Skeletal muscle tissue (tissue), 4 donors: Measurements from ENCODE around the gene REC114. TPM values are rescaled to one million over a fixed set of nuclear protein-coding genes. Genes with fewer than 3 reads are reported as not detected.

Experiments used
- H3K27ac ChIP-seq: one replicate; pipeline ENCODE4 v1.7.0; 2013; ENCODE audit warnings: mild to moderate bottlenecking, low read depth, low read length, inconsistent platforms
- H3K27me3 ChIP-seq, 3 donors: one replicate each; pipeline ENCODE4 v1.7.0; 2013; ENCODE audit warnings: low read length in 3 of 3; ENCODE audit not compliant: control insufficient read depth in 3 of 3, insufficient read depth in 3 of 3
- H3K36me3 ChIP-seq, 3 donors: one replicate each; pipeline ENCODE4 v1.7.0; 2013; ENCODE audit warnings: low read length in 3 of 3; ENCODE audit not compliant: control insufficient read depth in 3 of 3, insufficient read depth in 3 of 3
- H3K4me1 ChIP-seq, 3 donors: one replicate each; pipeline ENCODE4 v1.7.0; 2013; ENCODE audit warnings: low read length in 3 of 3, mild to moderate bottlenecking in 3 of 3; ENCODE audit not compliant: control insufficient read depth in 3 of 3, insufficient read depth in 3 of 3
- H3K4me3 ChIP-seq, 3 donors: one replicate each; pipeline ENCODE4 v1.7.0; 2013; ENCODE audit warnings: low read length in 3 of 3
- H3K9ac ChIP-seq, 3 donors: one replicate each; pipeline ENCODE4 v1.7.0; 2013; ENCODE audit warnings: low read length in 3 of 3, mild to moderate bottlenecking in 3 of 3, moderate library complexity in 2 of 3, low read depth in 1 of 3
- H3K9me3 ChIP-seq, 3 donors: one replicate each; pipeline ENCODE4 v1.7.0; 2013; ENCODE audit warnings: low read length in 3 of 3; ENCODE audit not compliant: control insufficient read depth in 3 of 3
- total RNA-seq: library from RNA; depleted of rRNA; stranded (reverse); fragments of >200 nt; gene quantifications from one replicate; pipeline ENCODE4 v1.2.3, GENCODE V29; 2014
- donor health status: Osteomylitis.

Gene REC114
- total RNA-seq, 1 donor from 2014 or later = not detected

- H3K9ac ChIP-seq = no peak overlapping the region
- H3K36me3 ChIP-seq = peaks cover 15 to 69% (median 45%) of the 10 kb centered on the region in 3 donors
Observed at GRCh38 chr15:73582851-73583379, 140.0 kb downstream of the REC114 start.

DNA sequence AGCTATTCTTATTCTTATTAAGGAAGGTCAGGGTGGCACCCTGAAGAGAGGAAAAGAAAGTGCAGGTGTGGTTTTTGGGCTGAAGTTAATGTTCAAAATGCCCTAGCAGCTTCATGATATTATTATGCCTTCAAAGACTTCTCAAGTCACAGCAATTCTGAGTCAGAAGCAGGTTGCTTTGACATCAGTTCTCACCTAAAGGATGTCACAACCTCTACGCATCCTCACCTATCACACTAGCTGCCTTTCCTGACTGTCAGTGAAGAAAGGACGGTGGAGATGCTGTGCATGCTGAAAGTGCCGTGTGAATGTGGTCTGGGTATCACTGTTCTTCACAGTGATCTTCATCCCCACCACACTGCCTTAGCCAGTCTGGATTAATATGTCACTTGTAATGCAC, 140.6 kb downstream of the REC114 start:
- Histone ChIP-seq H3K4me3 (no peak overlapping the region), H3K4me1 (no peaks in the 10 kb centered on the region), H3K27ac (no peak overlapping the region), H3K9ac (no peak overlapping the region), H3K27me3 (no peaks in the 10 kb centered on the region), H3K9me3 (no peaks in the 10 kb centered on the region), H3K36me3 (peaks cover 18 to 69% (median 48%) of the 10 kb centered on the region in 3 donors)

More at GRCh38 chr15:73582851-73583379, 140.0 kb downstream of the REC114 start:
- H3K9me3 ChIP-seq = no peaks in the 10 kb centered on the region
- no peaks in the 10 kb centered on the region for H3K4me1 ChIP-seq
- H3K4me3 ChIP-seq = no peak overlapping the region
- no peaks in the 10 kb centered on the region for H3K27me3 ChIP-seq
- no peak overlapping the region for H3K27ac ChIP-seq

- Histone ChIP-seq H3K27me3 (no peaks in the 10 kb centered on the region), H3K36me3 (peaks cover 24 to 68% (median 50%) of the 10 kb centered on the region in 3 donors), H3K4me3 (no peak overlapping the region), H3K4me1 (no peaks in the 10 kb centered on the region), H3K27ac (no peak overlapping the region), H3K9ac (no peak overlapping the region), H3K9me3 (no peaks in the 10 kb centered on the region)
Observed at GRCh38 chr15:73584699-73585420, 141.9 kb downstream of the REC114 start.

DNA sequence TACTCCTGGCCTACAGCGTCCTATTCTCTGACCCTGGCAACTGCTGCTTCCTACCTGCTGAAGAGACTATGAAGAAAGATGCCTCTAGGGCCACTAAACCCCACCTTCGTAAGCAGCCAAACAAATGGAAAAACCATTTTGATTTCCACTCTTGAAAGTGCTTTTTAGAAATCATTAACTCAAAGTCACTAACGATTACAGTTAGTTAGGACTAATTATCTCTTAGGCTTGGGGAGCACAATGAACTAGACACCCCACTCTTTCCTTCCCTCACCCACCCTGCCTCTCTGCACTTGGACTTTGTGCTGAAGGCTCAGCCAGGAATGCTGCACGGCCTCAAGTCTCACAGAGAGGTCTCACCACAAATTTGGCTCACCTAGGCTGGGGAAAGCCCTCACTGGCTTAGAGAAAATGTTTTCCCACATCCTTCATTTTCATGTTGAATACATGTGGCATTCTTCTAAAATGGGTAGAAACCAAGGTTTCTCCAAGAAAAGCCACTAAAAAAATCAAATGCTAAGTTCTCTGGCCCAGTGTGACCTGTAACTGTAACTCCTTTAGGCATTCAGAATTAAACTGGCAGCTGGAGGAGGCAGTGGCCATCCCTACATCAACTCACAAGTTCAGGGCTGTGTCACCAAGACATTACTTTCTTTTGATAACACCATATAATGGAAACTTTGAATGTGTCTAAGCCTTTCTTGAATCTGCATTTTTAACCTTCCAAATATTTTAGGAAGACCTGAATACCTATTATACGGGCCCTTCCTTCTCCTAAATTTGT, 143.1 kb downstream of the REC114 start:
- Histone ChIP-seq H3K9ac (no peak overlapping the region), H3K4me3 (no peak overlapping the region), H3K27me3 (no peaks in the 10 kb centered on the region), H3K27ac (no peak overlapping the region), H3K4me1 (no peaks in the 10 kb centered on the region), H3K36me3 (peaks cover 25 to 61% (median 52%) of the 10 kb centered on the region in 3 donors), H3K9me3 (no peaks in the 10 kb centered on the region)

- Histone ChIP-seq H3K4me1 (peaks cover 0 to 5% (median 4%) of the 10 kb centered on the region in 3 donors), H3K27ac (no peak overlapping the region), H3K4me3 (no peak overlapping the region), H3K9ac (no peak overlapping the region), H3K27me3 (no peaks in the 10 kb centered on the region), H3K36me3 (peaks cover 16 to 45% (median 31%) of the 10 kb centered on the region in 3 donors), H3K9me3 (no peaks in the 10 kb centered on the region)
Observed at GRCh38 chr15:73589766-73590165, 146.8 kb downstream of the REC114 start.

DNA sequence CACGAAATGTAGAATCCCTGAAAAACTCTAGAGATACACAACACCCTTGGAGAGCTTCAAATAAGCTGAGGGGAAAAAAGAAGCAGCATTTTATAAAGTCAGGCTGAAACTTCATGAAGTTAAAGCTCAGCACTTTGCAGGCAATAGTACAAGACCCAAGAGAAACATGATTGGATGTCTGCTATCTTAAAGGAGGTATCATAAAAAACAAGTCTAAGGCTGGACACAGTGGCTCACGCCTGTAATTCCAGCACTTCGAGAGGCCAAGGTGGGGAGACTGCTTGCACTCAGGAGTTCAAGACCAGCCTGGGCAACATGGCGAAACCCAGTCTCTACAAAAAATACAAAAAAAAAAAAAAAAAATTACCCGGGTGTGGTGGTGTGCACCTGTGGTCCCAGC, 147.3 kb downstream of the REC114 start:
- Histone ChIP-seq H3K27me3 (no peaks in the 10 kb centered on the region), H3K9ac (no peak overlapping the region), H3K4me1 (peaks cover 0 to 5% (median 5%) of the 10 kb centered on the region in 3 donors), H3K27ac (no peak overlapping the region), H3K4me3 (no peak overlapping the region), H3K36me3 (peaks cover 16 to 42% (median 28%) of the 10 kb centered on the region in 3 donors), H3K9me3 (no peaks in the 10 kb centered on the region)

- Histone ChIP-seq H3K9me3 (no peaks in the 10 kb centered on the region), H3K36me3 (peaks cover 10 to 14% (median 13%) of the 10 kb centered on the region in 3 donors), H3K27me3 (no peaks in the 10 kb centered on the region), H3K4me3 (no peak overlapping the region), H3K9ac (no peak overlapping the region), H3K4me1 (peaks cover 23 to 30% (median 28%) of the 10 kb centered on the region in 3 donors), H3K27ac (no peak overlapping the region)
Observed at GRCh38 chr15:73593304-73594074, 150.5 kb downstream of the REC114 start.

GRCh38 chr15:73594109-73594508, 151.1 kb downstream of the REC114 start:
- H3K4me1 ChIP-seq = peaks cover 28 to 36% (median 33%) of the 10 kb centered on the region in 3 donors
- no peak overlapping the region for H3K27ac ChIP-seq

DNA sequence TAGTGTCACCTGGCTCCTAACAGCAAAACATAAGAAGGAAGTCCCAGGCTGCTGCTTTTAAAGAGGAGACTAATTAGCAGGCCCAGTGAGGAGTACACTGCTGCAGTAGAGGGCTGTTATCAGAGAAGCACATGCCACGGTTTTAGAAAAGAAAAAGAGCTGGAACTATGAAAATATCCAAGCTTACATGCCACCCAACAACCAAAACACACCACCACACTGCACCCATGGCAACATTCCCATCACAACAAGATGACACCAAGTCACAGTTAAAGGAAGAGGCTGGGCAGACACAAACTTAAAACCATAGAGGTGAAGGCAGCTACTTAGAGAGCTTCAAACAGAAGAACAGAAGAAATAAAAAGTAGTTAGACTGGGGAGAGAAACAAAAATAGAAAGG, 153.2 kb downstream of the REC114 start:
- Histone ChIP-seq H3K9ac (no peak overlapping the region), H3K4me3 (no peak overlapping the region), H3K27me3 (no peaks in the 10 kb centered on the region), H3K27ac (no peak overlapping the region), H3K36me3 (peaks cover 2 to 7% (median 2%) of the 10 kb centered on the region in 3 donors), H3K9me3 (no peaks in the 10 kb centered on the region), H3K4me1 (peaks cover 38 to 48% (median 43%) of the 10 kb centered on the region in 3 donors)

More at GRCh38 chr15:73594109-73594508, 151.1 kb downstream of the REC114 start:
- Histone ChIP-seq H3K9ac (no peak overlapping the region), H3K36me3 (peaks cover 8 to 9% (median 8%) of the 10 kb centered on the region in 3 donors), H3K9me3 (no peaks in the 10 kb centered on the region), H3K27me3 (no peaks in the 10 kb centered on the region), H3K4me3 (no peak overlapping the region)
